GM20000 (cell line): Measurements from ENCODE around the gene PARD6G.

Experiments
- DNase-seq: peaks from one replicate; pipeline ENCODE4 v3.0.0; 2012; ENCODE audit warnings: low spot score
- CTCF ChIP-seq: IDR thresholded peaks from 2 replicates; pipeline ENCODE4 v1.5.1; 2012; ENCODE audit warnings: mild to moderate bottlenecking, control low read depth; ENCODE audit errors: extremely low read depth, missing control alignments

PARD6G gene

GRCh38 chr18:80253871-80254492, 6.7 kb upstream of the PARD6G start:
- DNase-seq, result no peak
- TF ChIP-seq CTCF, result no peak

GRCh38 chr18:80253236-80253635, 5.9 kb upstream of the PARD6G start:
- no peak for DNase-seq
- TF ChIP-seq CTCF, result no peak

GRCh38 chr18:80252136-80252535, 4.8 kb upstream of the PARD6G start:
- DNase-seq, result no peak
- no peak for TF ChIP-seq CTCF

- no peak for TF ChIP-seq CTCF
- no peak for DNase-seq
Observed at GRCh38 chr18:80251700-80252099, 4.4 kb upstream of the PARD6G start.

GRCh38 chr18:80250740-80251364, 3.5 kb upstream of the PARD6G start:
- TF ChIP-seq CTCF, result no peak
- no peak for DNase-seq

- DNase-seq, result no peak
- TF ChIP-seq CTCF, result no peak
Observed at GRCh38 chr18:80249217-80250093, 2.1 kb upstream of the PARD6G start.
